Muscle layer of duodenum (tissue), 2 donors: Measurements from ENCODE around the gene MME.

ENCODE experiments used
- H3K27ac ChIP-seq: one replicate; pipeline ENCODE4 v1.7.0; 2013; ENCODE audit warnings: mild to moderate bottlenecking, low read length
- H3K27me3 ChIP-seq: one replicate; pipeline ENCODE4 v1.7.0; 2013; ENCODE audit warnings: low read depth, mild to moderate bottlenecking, control low read depth, low read length
- H3K36me3 ChIP-seq, 2 donors: one replicate each; pipeline ENCODE4 v1.7.0; 2013; ENCODE audit warnings: low read length in 2 of 2, control low read depth in 1 of 2, mild to moderate bottlenecking in 1 of 2; ENCODE audit not compliant: insufficient read depth in 2 of 2, control insufficient read depth in 1 of 2
- H3K4me1 ChIP-seq, 2 donors: one replicate each; pipeline ENCODE4 v1.7.0; 2013; ENCODE audit warnings: low read length in 2 of 2, mild to moderate bottlenecking in 2 of 2, control low read depth in 1 of 2, moderate library complexity in 1 of 2; ENCODE audit not compliant: insufficient read depth in 2 of 2, control insufficient read depth in 1 of 2
- H3K4me3 ChIP-seq, 2 donors: one replicate each; pipeline ENCODE4 v1.7.0; 2013; ENCODE audit warnings: low read length in 2 of 2, low read depth in 1 of 2, mild to moderate bottlenecking in 1 of 2
- H3K9me3 ChIP-seq, 2 donors: one replicate each; pipeline ENCODE4 v1.7.0; 2013; ENCODE audit warnings: low read length in 2 of 2, control low read depth in 1 of 2, mild to moderate bottlenecking in 1 of 2; ENCODE audit not compliant: control insufficient read depth in 1 of 2
- donor health status: healthy.

The MME gene

GRCh38 chr3:155079746-155080487, at the start of gene MME:
TSS of gene MME (plus strand) at chr3:155080319. CDS start at chr3:155084168, 3,849 bp downstream.
- Histone ChIP-seq H3K4me3 (peak within 1 kb of the TSS; percentile 60 to 85), H3K27ac (peak within 1 kb of the TSS; percentile 48), H3K27me3 (no peaks in the 10 kb centered on the region), H3K4me1 (peaks cover 0 to 17% of the 10 kb centered on the region in 2 donors), H3K36me3 (no peaks in the 10 kb centered on the region), H3K9me3 (no peaks in the 10 kb centered on the region)

GRCh38 chr3:155031186-155031585, 48.9 kb upstream of the MME start:
- H3K9me3 ChIP-seq, result peaks cover 0 to 3% of the 10 kb centered on the region in 2 donors
- H3K27me3 ChIP-seq, result no peaks in the 10 kb centered on the region
- H3K27ac ChIP-seq, result no peak overlapping the region
- no peaks in the 10 kb centered on the region for H3K36me3 ChIP-seq
- H3K4me1 ChIP-seq, result no peaks in the 10 kb centered on the region
- no peak overlapping the region for H3K4me3 ChIP-seq

GRCh38 chr3:155032918-155033317, 47.2 kb upstream of the MME start:
- Histone ChIP-seq H3K4me3 (no peak overlapping the region), H3K4me1 (no peaks in the 10 kb centered on the region), H3K36me3 (no peaks in the 10 kb centered on the region), H3K27ac (no peak overlapping the region), H3K9me3 (peaks cover 0 to 3% of the 10 kb centered on the region in 2 donors), H3K27me3 (no peaks in the 10 kb centered on the region)

GRCh38 chr3:155034786-155035185, 45.3 kb upstream of the MME start:
- Histone ChIP-seq H3K27ac (no peak overlapping the region), H3K4me1 (no peaks in the 10 kb centered on the region)

GRCh38 chr3:155035553-155035952, 44.6 kb upstream of the MME start:
- Histone ChIP-seq H3K36me3 (no peaks in the 10 kb centered on the region), H3K4me3 (no peak overlapping the region), H3K27me3 (no peaks in the 10 kb centered on the region), H3K27ac (no peak overlapping the region), H3K4me1 (no peaks in the 10 kb centered on the region), H3K9me3 (no peaks in the 10 kb centered on the region)

More at GRCh38 chr3:155034786-155035185, 45.3 kb upstream of the MME start:
- Histone ChIP-seq H3K36me3 (no peaks in the 10 kb centered on the region), H3K27me3 (no peaks in the 10 kb centered on the region), H3K9me3 (peaks cover 0 to 3% of the 10 kb centered on the region in 2 donors), H3K4me3 (no peak overlapping the region)

GRCh38 chr3:155037508-155038202, 42.5 kb upstream of the MME start:
- H3K27me3 ChIP-seq, result no peaks in the 10 kb centered on the region
- no peak overlapping the region for H3K4me3 ChIP-seq
- H3K4me1 ChIP-seq, result no peaks in the 10 kb centered on the region
- no peaks in the 10 kb centered on the region for H3K9me3 ChIP-seq
- no peaks in the 10 kb centered on the region for H3K36me3 ChIP-seq
- H3K27ac ChIP-seq, result no peak overlapping the region

GRCh38 chr3:155038203-155038554, 41.9 kb upstream of the MME start:
- Histone ChIP-seq H3K4me3 (no peak overlapping the region), H3K9me3 (no peaks in the 10 kb centered on the region), H3K27me3 (no peaks in the 10 kb centered on the region), H3K27ac (no peak overlapping the region), H3K4me1 (no peaks in the 10 kb centered on the region), H3K36me3 (no peaks in the 10 kb centered on the region)

GRCh38 chr3:155046935-155047334, 33.2 kb upstream of the MME start:
- Histone ChIP-seq H3K27ac (no peak overlapping the region), H3K9me3 (no peaks in the 10 kb centered on the region), H3K4me1 (no peaks in the 10 kb centered on the region), H3K27me3 (no peaks in the 10 kb centered on the region), H3K4me3 (no peak overlapping the region), H3K36me3 (no peaks in the 10 kb centered on the region)

- Histone ChIP-seq H3K4me1 (no peaks in the 10 kb centered on the region), H3K27me3 (no peaks in the 10 kb centered on the region), H3K4me3 (no peak overlapping the region), H3K36me3 (no peaks in the 10 kb centered on the region), H3K27ac (no peak overlapping the region), H3K9me3 (peaks cover 0 to 3% of the 10 kb centered on the region in 2 donors)
Measured at GRCh38 chr3:155047672-155048071, 32.4 kb upstream of the MME start.

GRCh38 chr3:155049959-155050358, 30.2 kb upstream of the MME start:
- Histone ChIP-seq H3K9me3 (peaks cover 0 to 3% of the 10 kb centered on the region in 2 donors), H3K27ac (no peak overlapping the region), H3K4me1 (no peaks in the 10 kb centered on the region), H3K4me3 (no peak overlapping the region), H3K27me3 (no peaks in the 10 kb centered on the region), H3K36me3 (no peaks in the 10 kb centered on the region)

- no peaks in the 10 kb centered on the region for H3K4me1 ChIP-seq
- H3K27ac ChIP-seq, result no peak overlapping the region
- no peak overlapping the region for H3K4me3 ChIP-seq
- H3K36me3 ChIP-seq, result no peaks in the 10 kb centered on the region
- H3K27me3 ChIP-seq, result no peaks in the 10 kb centered on the region
- H3K9me3 ChIP-seq, result peaks cover 0 to 3% of the 10 kb centered on the region in 2 donors
Measured at GRCh38 chr3:155052470-155052869, 27.6 kb upstream of the MME start.
